Peyer's patch (tissue), 4 donors: ENCODE results near the gene APC2.

Experiments
- POLR2A ChIP-seq, 2 donors: fragments of 450-650 bp; IDR thresholded peaks; one replicate each; pipeline ENCODE4 v1.5.1; 2017; ENCODE audit warnings: antibody characterized with exemption in 2 of 2, mild to moderate bottlenecking in 2 of 2, moderate library complexity in 2 of 2
- TF ChIP-seq, protein P1 (sequence below), 6 experiments: fragments of 450-650 bp in 4 of 6; fragments of 200-600 bp in 2 of 6; sonication (generic) in 1 of 6; IDR thresholded peaks; one replicate each; pipeline ENCODE4 v1.5.1; 2017 to 2019; ENCODE audit warnings: antibody characterized with exemption in 6 of 6, mild to moderate bottlenecking in 3 of 6, moderate library complexity in 1 of 6

DNA sequence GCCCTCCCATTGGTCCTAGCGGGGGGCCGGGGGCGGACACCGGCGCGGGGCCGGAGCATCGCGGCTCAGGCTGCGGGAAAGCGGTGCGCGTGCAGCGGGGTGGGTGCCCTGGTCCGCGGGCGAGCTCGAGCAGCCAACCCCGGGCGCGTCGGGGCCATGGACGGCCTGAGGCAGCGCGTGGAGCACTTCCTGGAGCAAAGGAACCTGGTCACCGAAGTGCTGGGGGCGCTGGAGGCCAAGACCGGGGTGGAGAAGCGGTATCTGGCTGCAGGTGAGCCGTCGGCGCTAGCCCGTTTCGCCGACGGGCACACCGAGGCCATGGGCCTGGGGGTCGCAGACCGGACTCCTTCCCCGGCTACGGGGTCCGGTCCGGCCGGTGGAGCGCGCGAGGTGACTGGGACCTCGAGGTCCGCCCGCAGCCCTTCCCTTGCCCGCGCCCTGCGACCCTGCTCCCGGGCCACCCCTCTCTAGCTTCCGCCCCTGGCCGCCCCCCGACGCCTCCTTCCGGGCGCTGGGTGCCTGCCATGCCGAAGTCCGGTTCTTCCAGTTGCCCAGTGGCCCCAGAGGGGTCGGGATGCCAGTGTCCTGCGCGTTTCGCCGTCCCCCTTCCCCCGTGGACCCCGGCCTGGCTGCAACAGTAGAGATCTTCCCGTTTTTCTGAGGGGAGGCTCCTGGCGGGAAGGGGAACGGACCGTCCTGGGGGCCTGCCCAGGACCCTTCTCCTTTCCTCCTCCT, 41.4 kb downstream of the APC2 start, which contains the start of gene REEP6:
- TF ChIP-seq, protein P1, sequence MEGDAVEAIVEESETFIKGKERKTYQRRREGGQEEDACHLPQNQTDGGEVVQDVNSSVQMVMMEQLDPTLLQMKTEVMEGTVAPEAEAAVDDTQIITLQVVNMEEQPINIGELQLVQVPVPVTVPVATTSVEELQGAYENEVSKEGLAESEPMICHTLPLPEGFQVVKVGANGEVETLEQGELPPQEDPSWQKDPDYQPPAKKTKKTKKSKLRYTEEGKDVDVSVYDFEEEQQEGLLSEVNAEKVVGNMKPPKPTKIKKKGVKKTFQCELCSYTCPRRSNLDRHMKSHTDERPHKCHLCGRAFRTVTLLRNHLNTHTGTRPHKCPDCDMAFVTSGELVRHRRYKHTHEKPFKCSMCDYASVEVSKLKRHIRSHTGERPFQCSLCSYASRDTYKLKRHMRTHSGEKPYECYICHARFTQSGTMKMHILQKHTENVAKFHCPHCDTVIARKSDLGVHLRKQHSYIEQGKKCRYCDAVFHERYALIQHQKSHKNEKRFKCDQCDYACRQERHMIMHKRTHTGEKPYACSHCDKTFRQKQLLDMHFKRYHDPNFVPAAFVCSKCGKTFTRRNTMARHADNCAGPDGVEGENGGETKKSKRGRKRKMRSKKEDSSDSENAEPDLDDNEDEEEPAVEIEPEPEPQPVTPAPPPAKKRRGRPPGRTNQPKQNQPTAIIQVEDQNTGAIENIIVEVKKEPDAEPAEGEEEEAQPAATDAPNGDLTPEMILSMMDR (IDR thresholded peaks at IDR 0.05) = no peak
- peak; percentile 92 to 95 for TF ChIP-seq POLR2A (IDR thresholded peaks at IDR 0.05)
